ENCODE measurements around the gene DPF3. TPM values are rescaled to one million over a fixed set of nuclear protein-coding genes. Genes with fewer than 3 reads are reported as not detected.

Gene DPF3
- total RNA-seq, 1 donor from 2014 or later, result 36.5 TPM

GRCh38 chr14:72815430-72815829, 78.5 kb downstream of the DPF3 start:
- intact Hi-C loops (cut with DNase I), result no loop called here
- DNase-seq (ENCODE audit: low spot score), result no peak

GRCh38 chr14:72812292-72812851, 81.5 kb downstream of the DPF3 start:
- intact Hi-C loops (cut with DNase I), result loop anchor here (2.0 kb wide), 1 partner anchor 80 kb away; no protein-coding TSS in a partner anchor
- DNase-seq (ENCODE audit: low spot score), result peak; percentile 87

GRCh38 chr14:72810201-72810600, 83.7 kb downstream of the DPF3 start:
- no peak for DNase-seq (ENCODE audit: low spot score)
- intact Hi-C loops (cut with DNase I), result no loop called here

- DNase-seq (ENCODE audit: low spot score), result no peak
- intact Hi-C loops (cut with DNase I), result no loop called here
These were observed 84.8 kb downstream of the DPF3 start for GRCh38 chr14:72809063-72809462.

GRCh38 chr14:72808564-72808963, 85.3 kb downstream of the DPF3 start:
- intact Hi-C loops (cut with DNase I), result no loop called here
- DNase-seq (ENCODE audit: low spot score), result no peak

- intact Hi-C loops (cut with DNase I), result no loop called here
- no peak for DNase-seq (ENCODE audit: low spot score)
These were observed 91.3 kb downstream of the DPF3 start for GRCh38 chr14:72802588-72802946.

GRCh38 chr14:72801836-72802587, 91.9 kb downstream of the DPF3 start:
- no peak for DNase-seq (ENCODE audit: low spot score)
- intact Hi-C loops (cut with DNase I), result no loop called here

GRCh38 chr14:72801381-72801812, 92.5 kb downstream of the DPF3 start:
- DNase-seq (ENCODE audit: low spot score), result no peak
- intact Hi-C loops (cut with DNase I), result no loop called here

- no peak for DNase-seq (ENCODE audit: low spot score)
- intact Hi-C loops (cut with DNase I), result no loop called here
These were observed 93.0 kb downstream of the DPF3 start for GRCh38 chr14:72800848-72801370.

GRCh38 chr14:72800296-72800695, 93.6 kb downstream of the DPF3 start:
- no peak for DNase-seq (ENCODE audit: low spot score)
- intact Hi-C loops (cut with DNase I), result no loop called here

GRCh38 chr14:72796935-72797334, 97.0 kb downstream of the DPF3 start:
- intact Hi-C loops (cut with DNase I), result no loop called here
- DNase-seq (ENCODE audit: low spot score), result no peak

GRCh38 chr14:72793156-72793939, 100.6 kb downstream of the DPF3 start:
- DNase-seq (ENCODE audit: low spot score), result no peak
- intact Hi-C loops (cut with DNase I), result no loop called here

GRCh38 chr14:72792051-72792788, 101.7 kb downstream of the DPF3 start:
- DNase-seq (ENCODE audit: low spot score), result peak; percentile 83
- intact Hi-C loops (cut with DNase I), result no loop called here

GRCh38 chr14:72790887-72791566, 102.9 kb downstream of the DPF3 start:
- intact Hi-C loops (cut with DNase I), result no loop called here
- no peak for DNase-seq (ENCODE audit: low spot score)

- intact Hi-C loops (cut with DNase I), result no loop called here
- DNase-seq (ENCODE audit: low spot score), result no peak
These were observed 104.8 kb downstream of the DPF3 start for GRCh38 chr14:72788972-72789728.

- intact Hi-C loops (cut with DNase I), result no loop called here
- no peak for DNase-seq (ENCODE audit: low spot score)
These were observed 105.6 kb downstream of the DPF3 start for GRCh38 chr14:72788255-72788654.

GRCh38 chr14:72787841-72788240, 106.1 kb downstream of the DPF3 start:
- intact Hi-C loops (cut with DNase I), result no loop called here

More at GRCh38 chr14:72787841-72788240, 106.1 kb downstream of the DPF3 start:
- no peak for DNase-seq (ENCODE audit: low spot score)
